Stomach (tissue), 9 donors: Measurements from ENCODE around the gene PSAP. TPM values are rescaled to one million over a fixed set of nuclear protein-coding genes. Genes with fewer than 3 reads are reported as not detected.

ENCODE experiments used
- DNase-seq, 2 donors: peaks; one replicate each; pipeline versions ENCODE4 v3.0.0 to v3.0.0-alpha.2; 2013 to 2019
- H3K27ac ChIP-seq, 5 donors: fragments of 200-600 bp in 4 of 5; sonication (generic) in 4 of 5; one replicate each; pipeline ENCODE4 v1.5.1; 2013 to 2019; ENCODE audit warnings: mild to moderate bottlenecking in 1 of 5, moderate library complexity in 1 of 5
- H3K27me3 ChIP-seq, 3 donors: fragments of 200-600 bp; sonication (generic); one replicate each; pipeline ENCODE4 v1.5.1; 2017 to 2019; ENCODE audit warnings: mixed run types in 1 of 3
- H3K36me3 ChIP-seq, 4 donors: fragments of 200-600 bp; sonication (generic); 1 replicate in 3 of 4; 2 replicates in 1 of 4; pipeline ENCODE4 v1.5.1; 2016 to 2019
- H3K4me1 ChIP-seq, 4 donors: fragments of 200-600 bp; sonication (generic); one replicate each; pipeline ENCODE4 v1.5.1; 2016 to 2019
- H3K4me3 ChIP-seq, 4 donors: fragments of 200-600 bp; sonication (generic) in 3 of 4; one replicate each; pipeline ENCODE4 v1.5.1; 2016 to 2019; ENCODE audit warnings: mild to moderate bottlenecking in 1 of 4
- H3K9me3 ChIP-seq, 4 donors: fragments of 200-600 bp; sonication (generic); one replicate each; pipeline ENCODE4 v1.5.1; 2016 to 2019
- EP300 ChIP-seq: sonication (generic); formaldehyde crosslinking; IDR thresholded peaks from one replicate; pipeline ENCODE4 v1.6.1; 2017; ENCODE audit warnings: antibody characterized with exemption
- POLR2A ChIP-seq, 4 donors: fragments of 450-650 bp; IDR thresholded peaks; one replicate each; pipeline ENCODE4 v1.6.1; 2016; ENCODE audit warnings: antibody characterized with exemption in 4 of 4, control low read depth in 2 of 4, mild to moderate bottlenecking in 1 of 4, moderate library complexity in 1 of 4
- POLR2AphosphoS5 ChIP-seq, 3 donors: sonication (generic); formaldehyde crosslinking; IDR thresholded peaks; one replicate each; pipeline ENCODE4 v1.6.1; 2016; ENCODE audit warnings: antibody characterized with exemption in 3 of 3
- whole genome bisulfite sequencing, 5 donors: extraction: QIAGEN DNeasy Blood & Tissue Kit in 3 of 5; methylation state at CpG; one replicate each; pipeline versions ENCODE4 v1.1.5 to v1.1.7; 2013 to 2018; 5-methylcytosine and 5-hydroxymethylcytosine counted together
- intact Hi-C: fragments of 100-400 bp; cut with DNase I; formaldehyde crosslinking; loops from one replicate; pipeline ENCODE4 v1.15.1; 2023; ENCODE audit warnings: low total_unique reads
- polyA plus RNA-seq, 3 donors: library from polyadenylated mRNA; stranded (reverse); fragments of 200-250 nt; gene quantifications; one replicate each; pipeline ENCODE4 v1.2.3, GENCODE V29; 2013
- total RNA-seq, 5 donors: library from RNA; depleted of rRNA; stranded (reverse); fragments of >200 nt; gene quantifications; one replicate each; pipeline versions ENCODE4 v1.1.0 to v1.2.3, GENCODE V29; 2014 to 2016
- TF ChIP-seq, protein P1 (sequence below), 7 experiments: fragments of 450-650 bp in 4 of 7; fragments of 200-600 bp in 3 of 7; sonication (generic) in 3 of 7; IDR thresholded peaks; one replicate each; pipeline ENCODE4 v1.5.1; 2016 to 2019; ENCODE audit warnings: antibody characterized with exemption in 7 of 7, control low read depth in 2 of 7, mild to moderate bottlenecking in 1 of 7
- donor health status: healthy with polysubstance abuse.
- donor health status: Bipolar disorder and iron deficiency.
- donor health status: healthy.

Gene PSAP
- total and polyA plus RNA-seq, 8 donors: 174 to 709 (median 413) TPM

DNA sequence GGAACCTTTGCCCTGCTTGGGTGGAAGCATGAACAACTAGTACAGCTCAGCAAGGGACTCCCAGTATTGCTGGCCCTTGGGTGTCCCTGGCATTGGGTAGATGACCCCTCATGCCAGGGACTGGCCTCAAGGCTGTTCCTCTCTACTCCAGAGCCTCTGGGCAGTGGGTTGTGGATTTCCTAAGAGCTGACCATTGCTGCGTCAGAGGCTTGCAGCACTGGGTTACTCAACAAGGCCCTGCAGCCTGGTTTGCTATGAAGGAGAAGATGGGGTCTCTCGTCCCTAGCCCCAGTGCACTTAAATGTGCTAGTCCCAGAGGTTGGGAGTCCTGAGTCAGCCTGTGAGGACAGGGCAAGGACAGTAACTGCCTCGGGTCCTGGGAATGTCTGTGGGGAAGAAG is 80.3 kb downstream of the PSAP start:
- intact Hi-C loops: no loop called here
- TF ChIP-seq, protein P1, sequence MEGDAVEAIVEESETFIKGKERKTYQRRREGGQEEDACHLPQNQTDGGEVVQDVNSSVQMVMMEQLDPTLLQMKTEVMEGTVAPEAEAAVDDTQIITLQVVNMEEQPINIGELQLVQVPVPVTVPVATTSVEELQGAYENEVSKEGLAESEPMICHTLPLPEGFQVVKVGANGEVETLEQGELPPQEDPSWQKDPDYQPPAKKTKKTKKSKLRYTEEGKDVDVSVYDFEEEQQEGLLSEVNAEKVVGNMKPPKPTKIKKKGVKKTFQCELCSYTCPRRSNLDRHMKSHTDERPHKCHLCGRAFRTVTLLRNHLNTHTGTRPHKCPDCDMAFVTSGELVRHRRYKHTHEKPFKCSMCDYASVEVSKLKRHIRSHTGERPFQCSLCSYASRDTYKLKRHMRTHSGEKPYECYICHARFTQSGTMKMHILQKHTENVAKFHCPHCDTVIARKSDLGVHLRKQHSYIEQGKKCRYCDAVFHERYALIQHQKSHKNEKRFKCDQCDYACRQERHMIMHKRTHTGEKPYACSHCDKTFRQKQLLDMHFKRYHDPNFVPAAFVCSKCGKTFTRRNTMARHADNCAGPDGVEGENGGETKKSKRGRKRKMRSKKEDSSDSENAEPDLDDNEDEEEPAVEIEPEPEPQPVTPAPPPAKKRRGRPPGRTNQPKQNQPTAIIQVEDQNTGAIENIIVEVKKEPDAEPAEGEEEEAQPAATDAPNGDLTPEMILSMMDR (IDR thresholded peaks at IDR 0.05): no peak
- TF ChIP-seq POLR2AphosphoS5 (IDR thresholded peaks at IDR 0.05): peak in 1 of 3 donors; percentile 17
- WGBS, 5 donors: 79 to 88% (median 83%) methylated on average over 3 of the region's 3 CpGs
- peak overlapping the region; percentile 88 to 93 (median 90) for H3K27ac ChIP-seq
- no peaks in the 10 kb centered on the region for H3K27me3 ChIP-seq
- no peaks in the 10 kb centered on the region for H3K9me3 ChIP-seq
- H3K4me3 ChIP-seq: peak overlapping the region in 3 of 4 donors; percentile 58 to 77 (median 70)
- peak in 1 of 2 donors; percentile 44 for DNase-seq
- peaks cover 82 to 97% (median 91%) of the 10 kb centered on the region in 4 donors for H3K4me1 ChIP-seq
- H3K36me3 ChIP-seq: no peaks in the 10 kb centered on the region

DNA sequence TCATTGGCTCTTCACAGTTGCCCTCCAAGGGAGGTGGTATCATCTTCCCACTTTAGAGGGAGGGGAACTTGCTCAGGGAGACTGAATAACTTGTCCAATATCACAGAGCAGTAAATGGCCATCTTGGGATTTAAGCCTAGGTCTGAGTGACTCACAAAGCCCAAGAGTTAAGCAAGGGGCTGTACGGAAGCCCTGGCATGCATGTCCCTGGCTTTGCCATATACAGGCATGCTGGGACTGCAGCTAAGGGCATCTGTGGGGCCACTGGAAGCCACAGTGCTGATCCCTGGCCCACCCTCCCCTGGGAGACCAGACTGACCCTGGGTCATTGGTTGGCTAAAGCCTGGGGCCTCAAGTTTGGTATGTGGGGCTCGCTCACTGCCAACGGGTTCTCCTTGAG is 80.8 kb downstream of the PSAP start:
- no peak for DNase-seq
- Histone ChIP-seq H3K9me3 (no peaks in the 10 kb centered on the region), H3K4me3 (peak overlapping the region in 3 of 4 donors; percentile 5 to 70 (median 58)), H3K4me1 (peaks cover 88 to 98% (median 95%) of the 10 kb centered on the region in 4 donors), H3K27ac (peak overlapping the region; percentile 88 to 93 (median 90)), H3K36me3 (no peaks in the 10 kb centered on the region), H3K27me3 (no peaks in the 10 kb centered on the region)
- TF ChIP-seq, protein P1 (IDR thresholded peaks at IDR 0.05): no peak
- no peak for TF ChIP-seq POLR2A (IDR thresholded peaks at IDR 0.05)
- TF ChIP-seq POLR2AphosphoS5 (IDR thresholded peaks at IDR 0.05): no peak
- WGBS, 5 donors: 86 to 94% (median 92%) methylated on average over 2 to 3 of the region's 3 CpGs
- intact Hi-C loops: no loop called here

DNA sequence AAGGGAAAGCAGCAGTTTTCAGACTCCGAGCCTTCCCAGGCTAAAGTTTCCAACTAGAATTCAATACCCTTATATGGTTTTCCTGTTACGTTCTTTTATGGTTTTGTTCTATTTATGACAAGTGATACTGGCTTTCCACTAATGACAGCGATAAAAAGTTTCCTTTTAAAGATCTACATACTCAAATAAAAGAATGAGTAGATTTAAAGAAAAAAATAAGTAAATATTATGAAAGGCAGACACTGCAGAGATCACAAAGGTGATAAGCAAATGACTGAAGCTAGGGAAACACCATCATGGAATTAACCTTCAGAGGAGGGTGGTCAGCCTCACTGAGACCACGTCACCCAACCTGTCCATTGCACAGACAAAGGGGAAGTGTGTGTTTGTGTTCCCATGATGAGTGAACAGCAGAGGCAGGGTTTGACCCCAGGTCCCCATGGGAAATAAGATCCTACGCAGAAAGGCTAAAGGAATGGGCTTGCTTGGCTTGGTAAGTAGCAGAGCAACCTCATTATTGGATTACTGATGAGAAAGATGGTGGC is 81.7 kb downstream of the PSAP start:
- H3K27me3 ChIP-seq: no peaks in the 10 kb centered on the region
- 41 to 68% (median 56%) methylated on average over 5 of the region's 5 CpGs for WGBS, 5 donors
- H3K27ac ChIP-seq: peak overlapping the region; percentile 39 to 93 (median 90)
- H3K36me3 ChIP-seq: peaks cover 0 to 6% (median 0%) of the 10 kb centered on the region in 4 donors
- peaks cover 91 to 98% (median 96%) of the 10 kb centered on the region in 4 donors for H3K4me1 ChIP-seq
- intact Hi-C loops: no loop called here
- no peaks in the 10 kb centered on the region for H3K9me3 ChIP-seq
- peak overlapping the region in 3 of 4 donors; percentile 12 to 70 (median 58) for H3K4me3 ChIP-seq
- no peak for DNase-seq
- TF ChIP-seq POLR2AphosphoS5 (IDR thresholded peaks at IDR 0.05) (no peak), POLR2A (IDR thresholded peaks at IDR 0.05) (no peak), EP300 (no peak)
- TF ChIP-seq, protein P1 (IDR thresholded peaks at IDR 0.05): no peak

- H3K27me3 ChIP-seq: no peaks in the 10 kb centered on the region
- TF ChIP-seq EP300: no peak
- TF ChIP-seq POLR2A (IDR thresholded peaks at IDR 0.05): no peak
- TF ChIP-seq, protein P1 (IDR thresholded peaks at IDR 0.05): no peak
- TF ChIP-seq POLR2AphosphoS5 (IDR thresholded peaks at IDR 0.05): peak in 1 of 3 donors; percentile 14
- peaks cover 0 to 15% (median 6%) of the 10 kb centered on the region in 4 donors for H3K36me3 ChIP-seq
- peak overlapping the region in 2 of 4 donors; percentile 0 to 4 for H3K4me3 ChIP-seq
- no peaks in the 10 kb centered on the region for H3K9me3 ChIP-seq
- 30 to 41% (median 39%) methylated on average over 5 to 10 of the region's 10 CpGs for WGBS, 5 donors
- peak in 1 of 2 donors; percentile 72 for DNase-seq
- H3K4me1 ChIP-seq: peaks cover 79 to 100% (median 95%) of the 10 kb centered on the region in 4 donors
- peak overlapping the region; percentile 83 to 93 (median 90) for H3K27ac ChIP-seq
- intact Hi-C loops: no loop called here
Measured at GRCh38 chr10:71767420-71768035, 83.5 kb downstream of the PSAP start.
